ENCODE results near the gene HBZ. TPM values are rescaled to one million over a fixed set of nuclear protein-coding genes. Genes with fewer than 3 reads are reported as not detected.

Gene HBZ
- total and polyA plus RNA-seq, 2 of the 8 experiments (the other 6 are each of a cell fraction or from before 2014, with no cell fraction given), result 0.12 TPM; not detected in 1

- Histone ChIP-seq H4K5ac (ENCODE audit: insufficient read length, low read depth, low read length) (no peak overlapping the region), H3K4me1 (replicated peaks in 1 of 4; ENCODE audit: control insufficient read depth in 3 of 4, insufficient read depth in 4 of 4, low read length in 3 of 4) (peaks cover 0 to 18% (median 16%) of the 10 kb centered on the region in 4 experiments; a peak in 6 of 7 replicates), H3K18ac (ENCODE audit: extremely low read depth, low read length) (no peak overlapping the region), H3K9me3 (ENCODE audit: insufficient read depth in 2 of 2, low read depth in 1 of 2, low read length in 1 of 2) (no peaks in the 10 kb centered on the region), H4K8ac (ENCODE audit: extremely low read depth, insufficient read depth, low read length) (no peak overlapping the region), H3K79me2 (ENCODE audit: control insufficient read depth in 1 of 2, insufficient read depth in 2 of 2, low read length in 2 of 2) (no peaks in the 10 kb centered on the region), H3K4me3 (ENCODE audit: extremely low read depth in 1 of 4, insufficient read depth in 2 of 4, low read depth in 3 of 4, low read length in 4 of 4) (peak overlapping the region; percentile 14 to 59 (median 20); a peak in 7 of 8 replicates), H2BK5ac (ENCODE audit: low read depth, low read length) (no peak overlapping the region), H2BK20ac (ENCODE audit: low read length) (no peak overlapping the region), H3K4ac (replicated peaks; ENCODE audit: insufficient read length, low read depth, low read length) (no peak overlapping the region), H3K27ac (ENCODE audit: low read depth, low read length) (no peak overlapping the region), H3K23ac (ENCODE audit: insufficient read length) (no peak overlapping the region), H3K23me2 (ENCODE audit: low read depth, low read length) (peaks cover 10% of the 10 kb centered on the region; the same call in 1 of the 2 replicates), H2BK12ac (ENCODE audit: low read depth, low read length) (no peak overlapping the region), H3K14ac (ENCODE audit: insufficient read length) (no peak overlapping the region), H4K20me1 (replicated peaks in 1 of 2; ENCODE audit: control insufficient read depth in 1 of 2, insufficient read depth in 2 of 2, low read length in 2 of 2) (peaks cover 2 to 8% of the 10 kb centered on the region in 2 experiments), H2AK5ac (ENCODE audit: low read depth, low read length) (no peak overlapping the region), H3K27me3 (replicated peaks in 1 of 4; ENCODE audit: control insufficient read depth in 3 of 4, extremely low read depth in 1 of 4, insufficient read depth in 3 of 4, low read length in 3 of 4) (peaks cover 33 to 58% (median 54%) of the 10 kb centered on the region in 4 experiments), H3K9ac (replicated peaks in 1 of 4; ENCODE audit: extremely low read depth in 1 of 4, low read depth in 3 of 4, low read length in 3 of 4) (no peak overlapping the region), H2BK15ac (ENCODE audit: low read length) (no peak overlapping the region), H3K4me2 (ENCODE audit: insufficient read depth in 1 of 2, low read depth in 2 of 2, low read length in 2 of 2) (peak overlapping the region; percentile 64 to 78), H4K91ac (replicated peaks; ENCODE audit: insufficient read length, low read length) (no peak overlapping the region), H2BK120ac (replicated peaks; ENCODE audit: low read depth, low read length) (no peak overlapping the region), H3K56ac (replicated peaks; ENCODE audit: insufficient read length, low read depth, low read length) (no peak overlapping the region), H3K79me1 (ENCODE audit: low read depth, low read length) (no peaks in the 10 kb centered on the region), H3K36me3 (ENCODE audit: control insufficient read depth in 2 of 4, insufficient read depth in 4 of 4, low read length in 3 of 4) (peaks cover 0 to 9% (median 0%) of the 10 kb centered on the region in 4 experiments; a peak in 2 of 8 replicates), H2AFZ (ENCODE audit: low read length) (no peak overlapping the region)
- peak in 1 of 2 experiments; percentile 82 for DNase-seq (ENCODE audit: low read depth in 1 of 2, low spot score in 2 of 2)
- POLR2A ChIA-PET (ENCODE audit: partially characterized antibody), result interaction anchor here (5.0 kb wide), 1 partner anchor 16 kb away, joined by 29 read pairs; the partner anchor contains the start of gene HBQ1
- FAIRE-seq, result no peak
- CTCF ChIA-PET (ENCODE audit: partially characterized antibody), result interaction anchor here (1.1 to 5.6 kb wide), 3 partner anchors 15 to 48 kb away, joined by 3 to 24 read pairs (median 5); partner anchors contain the start of gene HBQ1
- WGBS, 2 experiments (ENCODE audit: extremely low coverage in 1 of 2, insufficient coverage in 1 of 2, insufficient read length in 1 of 2, insufficient replicate concordance in 2 of 2, low coverage in 1 of 2, low lambda C conversion rate in 2 of 2, missing lambda C conversion rate in 1 of 2), result 4% methylated on average over 32 of the region's 77 CpGs; no CpG with 5 or more reads in 1 of the 2 experiments
Observed at GRCh38 chr16:164827-165538, 12.5 kb downstream of the HBZ start.
